IgD-negative memory B cell (primary cell): ENCODE results near the gene E2F6. TPM values are rescaled to one million over a fixed set of nuclear protein-coding genes. Genes with fewer than 3 reads are reported as not detected.

Experiments used
- H3K27ac Mint-ChIP-seq, 3 donors: one replicate each; pipeline ENCODE4 v1.8.0; 2020 to 2022; ENCODE audit warnings: mild to moderate bottlenecking in 3 of 3, mixed read lengths in 3 of 3, moderate library complexity in 1 of 3
- H3K27me3 Mint-ChIP-seq: one replicate; pipeline ENCODE4 v1.8.0; 2021; ENCODE audit warnings: mixed read lengths
- H3K36me3 Mint-ChIP-seq: one replicate; pipeline ENCODE4 v1.8.0; 2020; ENCODE audit warnings: mild to moderate bottlenecking, mixed read lengths
- H3K4me1 Mint-ChIP-seq, 3 donors: one replicate each; pipeline ENCODE4 v1.8.0; 2020 to 2022; ENCODE audit warnings: mixed read lengths in 3 of 3, mild to moderate bottlenecking in 1 of 3
- H3K4me3 Mint-ChIP-seq, 4 donors: one replicate each; pipeline ENCODE4 v1.8.0; 2020 to 2022; ENCODE audit warnings: mild to moderate bottlenecking in 4 of 4, mixed read lengths in 4 of 4, moderate library complexity in 3 of 4
- H3K9me3 Mint-ChIP-seq, 3 donors: one replicate each; pipeline ENCODE4 v1.8.0; 2020 to 2021; ENCODE audit warnings: mixed read lengths in 3 of 3, mild to moderate bottlenecking in 1 of 3
- polyA plus RNA-seq: library from polyadenylated mRNA; unstranded; fragments of 300-500 nt; fragmentation: Illumina TruSeq; gene quantifications from one replicate; pipeline ENCODE4 v1.2.3, GENCODE V29; 2021

The E2F6 gene, protein sequence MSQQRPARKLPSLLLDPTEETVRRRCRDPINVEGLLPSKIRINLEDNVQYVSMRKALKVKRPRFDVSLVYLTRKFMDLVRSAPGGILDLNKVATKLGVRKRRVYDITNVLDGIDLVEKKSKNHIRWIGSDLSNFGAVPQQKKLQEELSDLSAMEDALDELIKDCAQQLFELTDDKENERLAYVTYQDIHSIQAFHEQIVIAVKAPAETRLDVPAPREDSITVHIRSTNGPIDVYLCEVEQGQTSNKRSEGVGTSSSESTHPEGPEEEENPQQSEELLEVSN
- polyA plus RNA-seq: 4.4 TPM

DNA sequence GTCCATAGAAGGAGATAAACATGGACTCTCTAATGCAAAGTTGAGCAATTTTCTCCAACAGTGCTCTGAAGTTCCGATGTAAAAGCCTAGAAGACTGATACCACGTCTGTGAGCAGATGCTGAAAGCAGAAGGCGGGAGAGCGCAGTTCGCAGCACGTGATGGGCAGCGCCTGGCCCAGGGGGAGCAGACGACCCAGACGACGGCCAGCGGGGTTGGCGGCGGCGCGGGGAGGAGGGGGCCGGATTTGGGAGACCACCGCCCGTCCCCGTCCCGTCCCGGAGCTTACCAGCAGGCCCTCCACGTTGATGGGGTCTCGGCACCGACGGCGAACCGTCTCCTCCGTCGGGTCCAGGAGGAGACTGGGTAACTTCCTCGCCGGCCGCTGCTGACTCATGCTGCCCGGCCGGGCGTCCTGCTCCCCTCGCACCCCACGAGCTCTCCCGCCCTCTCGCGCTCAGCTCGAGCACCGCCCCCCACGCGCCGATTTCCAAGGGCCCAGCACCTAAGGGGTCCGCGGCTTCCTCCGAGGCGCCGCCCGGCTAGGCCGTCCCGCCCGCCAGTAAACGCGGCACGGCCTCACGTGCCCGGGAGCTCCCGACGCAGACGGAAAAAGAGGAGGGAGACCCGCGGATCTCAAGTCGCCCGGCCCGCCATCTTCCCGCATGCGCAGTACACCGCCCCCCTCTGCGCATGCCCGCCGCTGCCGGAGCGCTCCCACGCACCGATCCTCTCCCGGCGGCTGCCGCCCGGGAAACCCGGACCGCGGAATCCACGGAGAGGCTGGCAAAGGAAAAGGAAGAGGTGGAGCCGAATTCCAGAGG, at the start of gene E2F6:
Gene E2F6 (minus strand): TSS at position 677 of the 822 bp plus-strand sequence. CDS start 282 bp downstream, at position 395.
- no peaks in the 10 kb centered on the region for H3K9me3 Mint-ChIP-seq
- no peaks in the 10 kb centered on the region for H3K27me3 Mint-ChIP-seq
- peak within 1 kb of the TSS; percentile 12 to 96 (median 85) for H3K27ac Mint-ChIP-seq
- peaks cover 8 to 17% (median 15%) of the 10 kb centered on the region in 3 donors for H3K4me1 Mint-ChIP-seq
- H3K36me3 Mint-ChIP-seq: peaks cover 4% of the 10 kb centered on the region
- peak within 1 kb of the TSS; percentile 80 to 97 (median 94) for H3K4me3 Mint-ChIP-seq

DNA sequence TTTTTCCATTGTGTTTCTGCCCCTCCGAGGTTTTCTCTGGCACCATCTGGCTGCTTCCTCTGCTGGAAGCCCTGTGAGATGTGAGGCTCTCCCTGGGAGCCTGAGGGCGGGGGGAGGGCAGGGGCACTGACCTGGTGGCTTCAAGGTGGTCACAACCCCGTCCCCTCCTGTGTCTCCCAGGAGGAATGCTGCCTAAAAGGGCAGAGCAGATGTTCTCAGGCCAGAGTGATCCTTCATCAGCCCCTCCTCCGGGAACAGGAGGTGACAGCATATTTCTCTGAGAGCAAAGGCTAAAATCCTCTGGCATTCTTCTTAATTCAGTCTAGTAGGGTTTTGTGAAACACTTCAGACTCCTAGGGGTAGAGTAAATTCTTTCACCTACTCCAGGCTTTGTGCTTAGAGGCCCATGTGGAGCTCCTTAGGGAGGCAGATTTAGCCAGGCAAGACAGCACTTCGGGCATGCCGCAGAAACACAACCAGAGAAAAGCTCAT, 49.6 kb upstream of the E2F6 start:
- Mint-ChIP-seq H3K4me3 (no peak overlapping the region), H3K27ac (no peak overlapping the region), H3K9me3 (peaks cover 0 to 6% (median 4%) of the 10 kb centered on the region in 3 donors)

DNA sequence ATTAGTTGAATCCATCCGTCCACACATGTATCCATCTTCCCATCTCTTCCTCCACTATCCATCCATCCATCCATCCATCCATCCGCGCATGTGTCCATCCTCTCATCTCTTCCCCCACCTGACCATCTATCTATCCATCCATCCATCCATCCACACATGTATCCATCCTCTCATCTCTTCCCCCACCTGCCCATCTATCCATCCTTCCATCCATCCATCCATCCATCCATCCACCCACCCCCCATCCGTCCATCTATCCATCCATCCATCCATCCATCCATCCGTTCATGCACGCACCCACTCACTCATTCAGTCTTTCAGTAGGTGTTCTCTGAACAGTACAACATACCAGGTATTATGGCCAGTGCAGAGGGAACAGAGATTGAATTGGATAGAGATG, 48.9 kb upstream of the E2F6 start:
- Mint-ChIP-seq H3K4me1 (peaks cover 0 to 2% (median 0%) of the 10 kb centered on the region in 3 donors), H3K27me3 (peaks cover 7% of the 10 kb centered on the region)

More for the DNA sequence above, 49.6 kb upstream of the E2F6 start:
- H3K36me3 Mint-ChIP-seq: no peaks in the 10 kb centered on the region
- peaks cover 0 to 2% (median 0%) of the 10 kb centered on the region in 3 donors for H3K4me1 Mint-ChIP-seq
- peaks cover 7% of the 10 kb centered on the region for H3K27me3 Mint-ChIP-seq

DNA sequence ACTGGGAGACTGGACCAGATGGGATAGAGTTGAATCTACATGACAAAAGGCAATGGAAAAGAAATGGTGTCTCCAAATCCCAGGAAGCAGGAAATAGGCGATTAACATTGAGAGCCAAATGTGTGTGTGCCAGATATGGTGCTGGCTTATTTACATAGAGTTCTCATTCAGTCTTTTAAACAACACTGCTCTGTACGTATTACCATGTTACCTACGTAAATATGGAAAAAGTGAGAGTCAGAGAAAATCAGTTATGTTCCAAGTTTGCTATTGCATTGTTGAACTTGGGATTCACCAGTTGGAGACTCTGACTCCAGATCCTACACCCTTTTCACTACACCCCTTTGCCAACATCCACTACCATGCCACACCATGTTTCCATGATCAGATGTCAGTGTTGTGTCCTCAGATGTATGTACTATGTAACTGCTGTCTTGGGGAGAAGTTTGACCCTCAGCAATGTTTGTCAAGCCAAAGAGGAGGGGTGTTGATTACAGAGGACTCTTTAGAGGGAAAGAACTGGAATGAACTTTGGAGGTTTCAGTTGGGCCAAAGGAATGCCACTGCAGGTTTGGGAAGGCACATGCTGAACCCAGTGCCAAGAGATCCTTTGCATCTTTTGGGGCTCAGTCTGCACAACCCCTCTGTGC, 48.2 kb upstream of the E2F6 start:
- Mint-ChIP-seq H3K4me3 (peak overlapping the region in 1 of 4 donors; percentile 10), H3K36me3 (no peaks in the 10 kb centered on the region), H3K27me3 (peaks cover 7% of the 10 kb centered on the region), H3K27ac (no peak overlapping the region), H3K4me1 (peaks cover 0 to 2% (median 0%) of the 10 kb centered on the region in 3 donors), H3K9me3 (peaks cover 0 to 4% (median 0%) of the 10 kb centered on the region in 3 donors)

More for the DNA sequence above, 48.9 kb upstream of the E2F6 start:
- peaks cover 0 to 4% (median 0%) of the 10 kb centered on the region in 3 donors for H3K9me3 Mint-ChIP-seq
- no peak overlapping the region for H3K4me3 Mint-ChIP-seq
- no peaks in the 10 kb centered on the region for H3K36me3 Mint-ChIP-seq
- H3K27ac Mint-ChIP-seq: no peak overlapping the region

DNA sequence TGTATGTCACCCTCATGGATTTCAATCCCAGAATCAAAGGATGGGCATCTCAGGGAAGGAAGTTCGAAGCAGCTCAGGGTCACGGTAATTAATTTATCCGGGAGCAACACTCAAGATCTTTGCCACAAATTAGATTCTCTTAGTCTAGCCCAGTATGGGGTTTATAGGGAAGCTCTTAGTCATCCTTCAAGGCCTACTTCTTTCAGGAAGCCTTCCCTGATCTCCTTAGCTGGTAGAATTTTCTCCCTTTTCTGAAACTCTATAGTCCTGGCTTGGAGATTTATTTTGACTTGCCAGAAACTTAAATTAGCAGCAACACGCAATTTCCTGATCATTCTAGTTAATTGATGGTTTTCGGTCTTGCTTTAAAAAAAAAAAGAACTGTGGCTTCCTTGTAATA, 47.4 kb upstream of the E2F6 start:
- Mint-ChIP-seq H3K4me1 (peaks cover 0 to 2% (median 0%) of the 10 kb centered on the region in 3 donors), H3K27me3 (peaks cover 5% of the 10 kb centered on the region), H3K9me3 (peaks cover 0 to under 1% (median 0%) of the 10 kb centered on the region in 3 donors), H3K4me3 (no peak overlapping the region), H3K36me3 (no peaks in the 10 kb centered on the region), H3K27ac (peak overlapping the region in 1 of 3 donors; percentile 73)

DNA sequence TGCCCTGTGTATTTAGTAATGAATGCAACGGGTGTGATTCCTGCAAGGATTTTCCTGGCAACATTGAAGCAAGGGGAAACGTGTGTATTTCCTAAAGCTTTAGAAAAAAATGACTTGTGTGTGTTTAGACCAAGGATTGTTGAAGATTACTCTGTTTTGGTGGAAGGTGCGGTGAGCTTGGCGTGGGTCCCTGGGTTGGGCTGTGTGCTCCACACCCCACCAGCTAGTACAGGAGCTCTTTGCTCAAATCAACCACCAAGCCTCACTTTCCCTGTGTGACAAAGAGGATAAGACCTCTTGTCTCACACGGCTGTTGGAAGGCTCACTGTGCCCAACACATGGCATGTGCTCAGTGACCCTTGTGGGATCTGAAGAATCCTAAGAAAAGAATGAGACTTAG, 46.5 kb upstream of the E2F6 start:
- H3K27me3 Mint-ChIP-seq: peaks cover 5% of the 10 kb centered on the region
- H3K36me3 Mint-ChIP-seq: no peaks in the 10 kb centered on the region
- H3K4me3 Mint-ChIP-seq: no peak overlapping the region
- H3K27ac Mint-ChIP-seq: no peak overlapping the region
- H3K9me3 Mint-ChIP-seq: no peaks in the 10 kb centered on the region
- H3K4me1 Mint-ChIP-seq: peaks cover 0 to 2% (median 0%) of the 10 kb centered on the region in 3 donors

DNA sequence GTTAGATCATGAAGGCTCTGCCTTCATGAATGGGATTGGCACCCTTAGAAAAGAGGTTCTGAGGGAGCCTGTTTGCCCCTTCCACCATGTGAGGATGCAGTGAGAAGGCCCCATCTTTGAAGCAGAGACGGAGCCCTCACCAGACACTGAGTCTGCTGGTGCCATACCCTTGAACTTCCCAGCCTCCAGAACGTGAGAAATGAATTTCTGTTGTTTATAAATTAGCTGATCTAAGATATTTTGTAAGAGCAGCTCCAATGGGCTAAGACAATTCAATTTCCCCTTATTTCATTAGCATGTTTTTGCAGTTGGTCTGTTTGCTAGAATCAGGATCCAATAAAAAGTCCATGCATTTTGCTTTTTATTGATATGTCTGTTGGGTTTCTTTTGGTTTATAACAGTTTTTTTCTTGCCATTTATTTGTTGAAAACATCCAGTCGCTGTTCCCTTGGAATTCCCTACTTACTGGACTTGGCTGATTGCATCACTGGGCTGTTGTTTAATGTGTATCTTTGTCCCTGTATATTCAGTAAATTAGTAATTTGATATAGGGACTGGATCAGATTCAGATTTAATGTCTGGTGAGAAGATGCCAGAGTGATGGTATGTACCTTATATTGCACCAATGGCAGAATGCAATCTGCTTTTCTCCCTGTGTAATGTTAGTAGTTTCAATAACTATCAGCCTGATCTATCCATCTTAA, 43.8 kb upstream of the E2F6 start:
- no peaks in the 10 kb centered on the region for H3K36me3 Mint-ChIP-seq
- no peak overlapping the region for H3K27ac Mint-ChIP-seq
- peaks cover 0 to 2% (median 0%) of the 10 kb centered on the region in 3 donors for H3K4me1 Mint-ChIP-seq
- no peaks in the 10 kb centered on the region for H3K9me3 Mint-ChIP-seq
- no peak overlapping the region for H3K4me3 Mint-ChIP-seq
- H3K27me3 Mint-ChIP-seq: peaks cover 5% of the 10 kb centered on the region

DNA sequence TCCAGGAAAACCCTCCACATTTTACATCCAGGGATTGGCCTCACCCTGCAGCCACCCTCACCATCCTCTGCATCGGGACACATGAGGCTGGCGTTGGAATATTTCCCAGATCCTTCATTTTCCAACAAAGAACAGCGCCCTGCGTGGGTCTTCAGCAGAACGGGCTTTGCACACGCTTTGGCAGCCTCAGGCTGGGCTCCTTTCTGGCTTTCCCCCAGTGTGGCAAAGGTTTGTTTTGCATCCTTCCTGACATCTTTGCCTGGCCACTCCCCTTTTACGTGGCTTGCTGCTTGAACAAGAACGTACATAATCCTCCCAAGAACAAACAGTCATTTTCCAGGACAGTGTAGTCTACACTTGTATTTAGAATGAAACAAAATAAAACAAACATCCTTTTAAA, 42.3 kb upstream of the E2F6 start:
- peaks cover 11% of the 10 kb centered on the region for H3K27me3 Mint-ChIP-seq
- H3K4me3 Mint-ChIP-seq: no peak overlapping the region
- H3K36me3 Mint-ChIP-seq: no peaks in the 10 kb centered on the region
- peaks cover under 1 to 7% (median 1%) of the 10 kb centered on the region in 3 donors for H3K9me3 Mint-ChIP-seq
- peaks cover 0 to 2% (median 0%) of the 10 kb centered on the region in 3 donors for H3K4me1 Mint-ChIP-seq
- H3K27ac Mint-ChIP-seq: no peak overlapping the region

DNA sequence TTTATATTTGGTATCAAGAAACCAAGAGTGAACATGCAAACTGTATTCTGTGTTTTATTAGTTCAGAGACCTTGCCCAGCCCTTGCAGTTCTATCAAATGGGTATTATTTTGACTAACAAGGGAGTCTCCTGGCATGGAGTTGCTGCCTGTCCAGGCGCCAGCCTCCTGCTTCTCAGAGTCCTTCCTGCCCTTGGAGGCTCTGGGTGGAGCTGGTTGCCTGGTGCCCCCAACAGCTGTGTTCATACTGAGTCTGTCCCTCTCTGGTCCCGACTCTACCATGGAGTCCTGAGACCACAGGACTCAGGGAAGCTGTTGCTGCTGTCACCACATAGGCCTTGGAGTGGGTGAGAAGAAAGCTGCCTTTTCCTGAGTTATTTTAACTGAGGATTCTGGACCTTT, 41.6 kb upstream of the E2F6 start:
- H3K36me3 Mint-ChIP-seq: no peaks in the 10 kb centered on the region
- peaks cover 18% of the 10 kb centered on the region for H3K27me3 Mint-ChIP-seq
- H3K27ac Mint-ChIP-seq: no peak overlapping the region
- H3K4me3 Mint-ChIP-seq: no peak overlapping the region
- H3K4me1 Mint-ChIP-seq: peaks cover 0 to 2% (median 0%) of the 10 kb centered on the region in 3 donors
- peaks cover 5 to 14% (median 6%) of the 10 kb centered on the region in 3 donors for H3K9me3 Mint-ChIP-seq

DNA sequence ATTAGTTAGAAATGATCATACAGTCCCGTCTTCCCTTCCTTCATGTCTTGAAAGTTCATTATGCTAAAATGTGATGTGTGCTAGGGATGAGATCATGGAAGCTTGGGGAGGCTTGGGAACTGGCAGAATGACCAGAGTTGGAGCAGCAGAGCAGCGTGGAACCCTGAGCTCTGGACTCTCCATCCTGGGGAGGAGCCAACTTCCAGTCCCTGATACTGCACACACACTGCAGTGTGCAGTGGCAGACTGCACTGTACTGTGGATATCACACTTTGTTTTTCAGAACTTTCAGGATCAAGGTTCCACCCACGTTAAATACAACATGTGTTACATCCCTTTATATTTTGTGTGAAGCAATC, 40.6 kb upstream of the E2F6 start:
- H3K27me3 Mint-ChIP-seq: peaks cover 19% of the 10 kb centered on the region
- H3K27ac Mint-ChIP-seq: no peak overlapping the region
- H3K4me3 Mint-ChIP-seq: no peak overlapping the region
- peaks cover 5 to 14% (median 6%) of the 10 kb centered on the region in 3 donors for H3K9me3 Mint-ChIP-seq
- H3K36me3 Mint-ChIP-seq: no peaks in the 10 kb centered on the region
- H3K4me1 Mint-ChIP-seq: peaks cover 0 to 2% (median 0%) of the 10 kb centered on the region in 3 donors

DNA sequence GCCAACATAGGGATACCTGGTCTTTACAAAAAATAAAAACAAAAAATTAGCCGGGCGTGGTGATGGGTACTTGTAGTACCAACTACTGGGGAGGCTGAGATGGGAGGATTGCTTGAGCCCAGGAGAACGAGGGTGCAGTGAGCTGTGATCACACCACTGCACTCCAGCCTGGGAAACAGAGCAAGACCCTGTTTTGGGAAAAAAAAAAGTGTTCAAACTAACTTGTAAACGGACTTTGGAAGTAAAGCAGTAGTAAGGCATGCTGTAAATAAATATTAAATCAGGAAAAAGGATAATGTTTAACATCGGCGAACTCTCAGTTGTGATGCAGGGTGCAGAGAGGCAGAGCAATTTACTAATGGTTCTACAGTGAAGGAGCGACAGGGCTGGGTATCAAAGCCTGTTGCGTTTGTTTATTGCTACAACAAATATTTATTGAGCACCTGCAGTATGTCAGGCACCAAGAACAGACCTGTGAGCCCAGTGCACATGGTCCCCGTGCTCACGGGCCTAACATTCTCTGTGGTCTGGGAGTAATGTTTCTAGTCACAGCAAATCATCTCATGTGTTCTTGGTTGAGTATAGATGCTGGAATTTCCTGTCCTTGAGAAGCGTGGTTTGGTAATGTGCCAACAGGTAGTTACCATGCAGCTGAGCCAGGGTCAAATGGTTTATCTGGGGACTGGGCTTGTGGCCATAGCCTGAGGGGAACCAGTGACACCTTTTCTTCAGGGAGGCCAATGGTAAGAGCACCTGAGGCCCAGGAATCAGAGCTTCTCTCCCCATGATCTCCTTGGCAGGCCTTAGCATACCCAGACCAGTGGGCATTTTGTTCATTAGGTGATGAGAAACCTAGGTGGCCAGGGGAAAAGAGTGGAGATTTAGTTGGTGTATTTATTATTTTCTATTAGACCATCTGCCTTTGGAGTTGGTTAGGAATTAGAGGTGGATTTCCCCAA, 40.0 kb upstream of the E2F6 start:
- Mint-ChIP-seq H3K27me3 (peaks cover 22% of the 10 kb centered on the region), H3K27ac (no peak overlapping the region), H3K4me1 (peaks cover 0 to 4% (median 0%) of the 10 kb centered on the region in 3 donors)

DNA sequence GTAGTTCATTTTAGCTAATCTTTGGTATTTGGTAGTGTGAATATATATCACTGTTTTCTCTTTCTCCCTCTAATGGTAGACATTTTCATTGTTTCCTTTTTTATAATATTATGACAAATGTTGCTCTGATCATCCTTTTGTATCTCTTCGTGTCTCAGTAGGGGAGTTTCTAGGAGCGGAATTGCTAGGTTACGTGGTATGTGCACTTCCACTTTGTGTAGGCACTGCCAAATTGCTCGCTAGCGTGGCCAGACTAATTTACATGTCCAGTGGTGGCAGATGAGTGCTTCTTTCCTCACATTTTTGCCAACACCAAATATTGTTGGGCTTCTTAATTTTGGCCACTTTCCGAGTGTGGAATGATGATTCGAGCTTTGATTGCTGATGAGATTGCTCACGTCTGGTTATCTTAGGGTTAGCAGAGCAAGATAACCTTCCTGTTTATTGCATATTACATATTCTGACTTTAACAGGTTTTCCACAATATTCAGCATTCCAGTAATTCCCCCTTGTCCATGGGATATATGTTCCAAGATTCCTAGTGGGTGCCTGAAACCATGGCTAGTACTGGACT, 37.5 kb upstream of the E2F6 start:
- Mint-ChIP-seq H3K36me3 (no peaks in the 10 kb centered on the region), H3K27me3 (peaks cover 22% of the 10 kb centered on the region), H3K27ac (no peak overlapping the region), H3K9me3 (peaks cover 5 to 14% (median 6%) of the 10 kb centered on the region in 3 donors), H3K4me3 (no peak overlapping the region), H3K4me1 (peaks cover 0 to 11% (median 0%) of the 10 kb centered on the region in 3 donors)

More for the DNA sequence above, 40.0 kb upstream of the E2F6 start:
- peaks cover 5 to 14% (median 6%) of the 10 kb centered on the region in 3 donors for H3K9me3 Mint-ChIP-seq
- H3K4me3 Mint-ChIP-seq: no peak overlapping the region
- no peaks in the 10 kb centered on the region for H3K36me3 Mint-ChIP-seq

DNA sequence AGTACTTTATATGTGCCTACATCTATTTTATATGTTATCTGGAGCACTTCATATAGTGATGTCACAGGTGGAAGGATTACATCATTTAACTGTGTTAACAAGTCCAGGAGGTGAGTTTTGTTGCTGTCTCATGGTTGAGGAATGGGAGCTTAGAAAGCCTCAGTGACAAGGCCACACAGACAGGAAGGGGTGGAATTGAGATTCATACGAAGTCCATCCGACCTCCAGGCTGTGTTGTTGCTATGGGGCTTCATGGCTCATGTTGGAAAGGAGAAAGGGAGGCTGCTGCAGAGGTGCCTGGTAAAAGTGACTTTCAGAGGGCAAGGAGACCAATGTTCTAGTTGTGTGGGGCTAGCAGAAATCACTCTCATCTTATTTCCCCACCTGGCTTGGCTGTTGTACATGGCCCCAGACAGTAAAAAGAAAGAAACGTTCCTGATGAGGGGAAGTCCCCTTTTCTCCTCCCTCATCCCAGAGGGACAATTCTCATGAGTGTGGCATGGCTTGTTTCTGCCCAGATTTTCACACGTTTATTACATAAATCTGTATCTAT, 36.9 kb upstream of the E2F6 start:
- H3K27me3 Mint-ChIP-seq: peaks cover 22% of the 10 kb centered on the region
- H3K4me3 Mint-ChIP-seq: no peak overlapping the region
- H3K9me3 Mint-ChIP-seq: peaks cover 5 to 14% (median 6%) of the 10 kb centered on the region in 3 donors
- peaks cover 0 to 11% (median 0%) of the 10 kb centered on the region in 3 donors for H3K4me1 Mint-ChIP-seq
- no peaks in the 10 kb centered on the region for H3K36me3 Mint-ChIP-seq
- H3K27ac Mint-ChIP-seq: no peak overlapping the region
